IPS-15b (cell line): ENCODE results near the gene RHOXF2.
"Not testable (repeated sequence)": the region's sequence is repeated elsewhere in the genome, so short reads cannot be mapped to it uniquely, and the experiment has no call there.

Experiments used
- H3K27me3 ChIP-seq: one replicate; pipeline ENCODE4 v1.6.1; 2013; ENCODE audit warnings: low read length; ENCODE audit not compliant: control insufficient read depth, insufficient read depth
- H3K36me3 ChIP-seq: one replicate; pipeline ENCODE4 v1.6.1; 2013; ENCODE audit warnings: low read length; ENCODE audit not compliant: control insufficient read depth, insufficient read depth
- H3K4me1 ChIP-seq: one replicate; pipeline ENCODE4 v1.6.1; 2013; ENCODE audit warnings: mild to moderate bottlenecking, low read length; ENCODE audit not compliant: control insufficient read depth, insufficient read depth
- H3K4me3 ChIP-seq: one replicate; pipeline ENCODE4 v1.5.1; 2013; ENCODE audit warnings: low read depth, low read length
- H3K9ac ChIP-seq: one replicate; pipeline ENCODE4 v1.6.1; 2013; ENCODE audit warnings: low read depth, mild to moderate bottlenecking, low read length
- H3K9me3 ChIP-seq: one replicate; pipeline ENCODE4 v1.6.1; 2013; ENCODE audit warnings: mild to moderate bottlenecking, low read length; ENCODE audit not compliant: control insufficient read depth, insufficient read depth

The RHOXF2 gene

GRCh38 chrX:120158313-120158712 is at the start of gene RHOXF2:
RHOXF2 (plus strand) TSS chrX:120158613; CDS start chrX:120158751, 138 bp downstream.
- not testable (repeated sequence) for H3K4me1 ChIP-seq, H3K27me3 ChIP-seq, H3K4me3 ChIP-seq

GRCh38 chrX:120109378-120109777 is 49.0 kb upstream of the RHOXF2 start:
- Histone ChIP-seq H3K4me1 (no peaks in the 10 kb centered on the region), H3K27me3 (no peaks in the 10 kb centered on the region), H3K9ac (no peak overlapping the region), H3K4me3 (no peak overlapping the region), H3K9me3 (no peaks in the 10 kb centered on the region), H3K36me3 (no peaks in the 10 kb centered on the region)

More at GRCh38 chrX:120158313-120158712, at the start of gene RHOXF2:
- H3K36me3 ChIP-seq, H3K9ac ChIP-seq, H3K9me3 ChIP-seq: not testable (repeated sequence)

GRCh38 chrX:120111611-120112010 is 46.8 kb upstream of the RHOXF2 start:
- no peaks in the 10 kb centered on the region for H3K36me3 ChIP-seq
- no peak overlapping the region for H3K4me3 ChIP-seq
- peaks cover 2% of the 10 kb centered on the region for H3K9me3 ChIP-seq
- no peaks in the 10 kb centered on the region for H3K27me3 ChIP-seq
- no peak overlapping the region for H3K9ac ChIP-seq
- H3K4me1 ChIP-seq: no peaks in the 10 kb centered on the region

- peaks cover 2% of the 10 kb centered on the region for H3K9me3 ChIP-seq
- H3K9ac ChIP-seq: no peak within 1 kb of the TSS
- no peak within 1 kb of the TSS for H3K4me3 ChIP-seq
- no peaks in the 10 kb centered on the region for H3K4me1 ChIP-seq
- no peaks in the 10 kb centered on the region for H3K27me3 ChIP-seq
- no peaks in the 10 kb centered on the region for H3K36me3 ChIP-seq
Measured at GRCh38 chrX:120115438-120115963, 42.9 kb upstream of the RHOXF2 start, which contains the start of gene RHOXF1. RHOXF1 (minus strand) TSS chrX:120115913; CDS start chrX:120115862, 51 bp downstream.

- H3K4me3 ChIP-seq: no peak overlapping the region
- H3K9ac ChIP-seq: no peak overlapping the region
- no peaks in the 10 kb centered on the region for H3K27me3 ChIP-seq
- no peaks in the 10 kb centered on the region for H3K36me3 ChIP-seq
- H3K4me1 ChIP-seq: no peaks in the 10 kb centered on the region
- no peaks in the 10 kb centered on the region for H3K9me3 ChIP-seq
Measured at GRCh38 chrX:120120223-120120622, 38.2 kb upstream of the RHOXF2 start.

- no peak overlapping the region for H3K9ac ChIP-seq
- H3K9me3 ChIP-seq: no peaks in the 10 kb centered on the region
- H3K27me3 ChIP-seq: no peaks in the 10 kb centered on the region
- H3K4me1 ChIP-seq: peaks cover 3% of the 10 kb centered on the region
- no peaks in the 10 kb centered on the region for H3K36me3 ChIP-seq
- no peak overlapping the region for H3K4me3 ChIP-seq
Measured at GRCh38 chrX:120125444-120125843, 33.0 kb upstream of the RHOXF2 start.

- not testable (repeated sequence) for H3K4me3 ChIP-seq, H3K9me3 ChIP-seq, H3K4me1 ChIP-seq, H3K9ac ChIP-seq, H3K36me3 ChIP-seq, H3K27me3 ChIP-seq
Measured at GRCh38 chrX:120128306-120128846, 30.0 kb upstream of the RHOXF2 start.

- no peaks in the 10 kb centered on the region for H3K36me3 ChIP-seq
- no peak overlapping the region for H3K9ac ChIP-seq
- no peak overlapping the region for H3K4me3 ChIP-seq
- peaks cover 10% of the 10 kb centered on the region for H3K4me1 ChIP-seq
- H3K27me3 ChIP-seq: no peaks in the 10 kb centered on the region
- no peaks in the 10 kb centered on the region for H3K9me3 ChIP-seq
Measured at GRCh38 chrX:120136128-120136527, 22.3 kb upstream of the RHOXF2 start.

- Histone ChIP-seq H3K27me3 (no peaks in the 10 kb centered on the region), H3K4me1 (peaks cover 10% of the 10 kb centered on the region), H3K36me3 (no peaks in the 10 kb centered on the region)
Measured at GRCh38 chrX:120136840-120137239, 21.6 kb upstream of the RHOXF2 start.

GRCh38 chrX:120137439-120137838 is 21.0 kb upstream of the RHOXF2 start:
- H3K9me3 ChIP-seq: no peaks in the 10 kb centered on the region
- H3K36me3 ChIP-seq: no peaks in the 10 kb centered on the region
- H3K4me3 ChIP-seq: no peak overlapping the region

More at GRCh38 chrX:120136840-120137239, 21.6 kb upstream of the RHOXF2 start:
- H3K9me3 ChIP-seq: no peaks in the 10 kb centered on the region
- no peak overlapping the region for H3K4me3 ChIP-seq
- H3K9ac ChIP-seq: no peak overlapping the region

GRCh38 chrX:120140293-120140981 is 18.0 kb upstream of the RHOXF2 start:
- H3K4me1 ChIP-seq: peaks cover 10% of the 10 kb centered on the region
- H3K9ac ChIP-seq: no peak overlapping the region
- H3K36me3 ChIP-seq: no peaks in the 10 kb centered on the region
- no peaks in the 10 kb centered on the region for H3K27me3 ChIP-seq
- no peak overlapping the region for H3K4me3 ChIP-seq
- H3K9me3 ChIP-seq: no peaks in the 10 kb centered on the region

More at GRCh38 chrX:120137439-120137838, 21.0 kb upstream of the RHOXF2 start:
- Histone ChIP-seq H3K27me3 (no peaks in the 10 kb centered on the region), H3K9ac (no peak overlapping the region), H3K4me1 (peaks cover 10% of the 10 kb centered on the region)
